GM23338 (cell line): ENCODE data around the gene SIRPB2. TPM values are rescaled to one million over a fixed set of nuclear protein-coding genes. Genes with fewer than 3 reads are reported as not detected.

Experiments
- ATAC-seq: fragments of 200-7000 bp; cut with Tn5 transposase; 3 replicates; pipeline ENCODE4 v1.9.1; 2020
- DNase-seq: peaks from one replicate; pipeline ENCODE4 v3.0.0-alpha.2; 2015; ENCODE audit warnings: low spot score
- H2AFZ ChIP-seq: fragments of 200-600 bp; sonication (generic); 2 replicates; pipeline ENCODE4 v1.8.0; 2016; ENCODE audit warnings: antibody characterized with exemption, mild to moderate bottlenecking, moderate library complexity
- H3F3A ChIP-seq: fragments of 200-600 bp; sonication (generic); replicated peaks from 2 replicates; pipeline ENCODE4 v1.8.0; 2017; ENCODE audit warnings: antibody characterized with exemption, mixed run types, low read depth
- H3K27ac ChIP-seq: fragments of 200-600 bp; sonication (generic); 2 replicates; pipeline ENCODE4 v1.6.1; 2016; ENCODE audit warnings: low read depth
- H3K27me3 ChIP-seq: fragments of 200-600 bp; sonication (generic); 2 replicates; pipeline ENCODE4 v1.8.0; 2016; ENCODE audit warnings: mild to moderate bottlenecking, mixed run types, moderate library complexity; ENCODE audit not compliant: insufficient read depth
- H3K36me3 ChIP-seq: fragments of 200-600 bp; sonication (generic); 2 replicates; pipeline ENCODE4 v1.8.0; 2016; ENCODE audit warnings: mild to moderate bottlenecking; ENCODE audit not compliant: insufficient read depth
- H3K4me1 ChIP-seq: fragments of 200-600 bp; sonication (generic); 2 replicates; pipeline ENCODE4 v1.8.0; 2016; ENCODE audit warnings: mild to moderate bottlenecking, moderate library complexity; ENCODE audit not compliant: insufficient read depth
- H3K4me2 ChIP-seq: fragments of 200-600 bp; sonication (generic); 2 replicates; pipeline ENCODE4 v1.7.1; 2017; ENCODE audit warnings: mixed run types
- H3K4me3 ChIP-seq: fragments of 200-600 bp; sonication (generic); 2 replicates; pipeline ENCODE4 v1.6.1; 2016; ENCODE audit warnings: mixed run types
- H3K79me2 ChIP-seq: fragments of 200-600 bp; sonication (generic); replicated peaks from 2 replicates; pipeline ENCODE4 v1.8.0; 2017; ENCODE audit warnings: mild to moderate bottlenecking; ENCODE audit not compliant: insufficient read depth
- H3K9me2 ChIP-seq: fragments of 200-600 bp; sonication (generic); 2 replicates; pipeline ENCODE4 v1.8.0; 2017; ENCODE audit not compliant: insufficient read depth
- H4K20me1 ChIP-seq: fragments of 200-600 bp; sonication (generic); replicated peaks from 2 replicates; pipeline ENCODE4 v1.8.0; 2017; ENCODE audit warnings: mild to moderate bottlenecking; ENCODE audit not compliant: insufficient read depth
- H3K27ac Mint-ChIP-seq: 2 replicates; pipeline ENCODE4 v1.8.0; 2020; ENCODE audit warnings: inconsistent platforms, mild to moderate bottlenecking, moderate library complexity, mixed read lengths
- H3K27me3 Mint-ChIP-seq: 3 replicates; pipeline ENCODE4 v1.8.0; 2022; ENCODE audit warnings: low read depth, mild to moderate bottlenecking, moderate library complexity, mixed read lengths, inconsistent platforms; ENCODE audit not compliant: insufficient read depth, poor library complexity
- H3K36me3 Mint-ChIP-seq: 3 replicates; pipeline ENCODE4 v1.8.0; 2021; ENCODE audit warnings: low read depth, mild to moderate bottlenecking, inconsistent platforms, moderate library complexity, mixed read lengths
- H3K4me1 Mint-ChIP-seq: 3 replicates; pipeline ENCODE4 v1.8.0; 2020; ENCODE audit warnings: mild to moderate bottlenecking, inconsistent platforms, mixed read lengths
- H3K4me3 Mint-ChIP-seq: 3 replicates; pipeline ENCODE4 v1.8.0; 2021; ENCODE audit warnings: moderate library complexity, mild to moderate bottlenecking, inconsistent platforms, mixed read lengths
- H3K9me3 Mint-ChIP-seq: 3 replicates; pipeline ENCODE4 v1.8.0; 2020; ENCODE audit warnings: moderate library complexity, mild to moderate bottlenecking, inconsistent platforms, mixed read lengths
- CREB1 ChIP-seq: fragments of 250-450 bp; sonication (Bioruptor Pico); IDR thresholded peaks from 2 replicates; pipeline ENCODE4 v1.5.0; 2020; ENCODE audit warnings: low read depth, mild to moderate bottlenecking, moderate library complexity
- EZH2phosphoT487 ChIP-seq: fragments of 200-600 bp; sonication (generic); IDR thresholded peaks from one replicate; pipeline ENCODE4 v1.8.1; 2018; ENCODE audit warnings: antibody characterized with exemption; ENCODE audit not compliant: unreplicated experiment
- NANOG ChIP-seq: IDR thresholded peaks from 2 replicates; pipeline ENCODE4 v1.6.1; 2016; ENCODE audit warnings: antibody characterized with exemption, borderline replicate concordance
- ZNF114 ChIP-seq: fragments of 250-450 bp; sonication (Bioruptor Pico); IDR thresholded peaks from 2 replicates; pipeline ENCODE4 v1.5.0; 2020; ENCODE audit warnings: mild to moderate bottlenecking, moderate library complexity
- ZNF331 ChIP-seq: fragments of 250-450 bp; sonication (Bioruptor Pico); IDR thresholded peaks from 2 replicates; pipeline ENCODE4 v1.5.0; 2020; ENCODE audit warnings: low read depth, mild to moderate bottlenecking, moderate library complexity
- polyA plus RNA-seq: library from polyadenylated mRNA; unstranded; fragments of >200 nt; fragmentation: Nextera tagmentation; extraction: Ambion mirVana; gene quantifications from 2 replicates; pipeline ENCODE4 v1.2.1, GENCODE V29; 2016
- total RNA-seq: library from RNA; depleted of rRNA; stranded (reverse); fragments of >200 nt; shearing (Covaris generic); gene quantifications from 2 replicates; pipeline ENCODE4 v1.2.3, GENCODE V29; 2014
- TF ChIP-seq, protein P1 (sequence below), 2 experiments: fragments of 200-600 bp in 1 of 2; sonication (generic) in 1 of 2; conservative IDR thresholded peaks; 2 replicates each; pipeline versions ENCODE4 v1.5.1 to v1.6.1; 2016 to 2017; ENCODE audit warnings: antibody characterized with exemption in 2 of 2, low read depth in 2 of 2, mild to moderate bottlenecking in 2 of 2, moderate library complexity in 1 of 2
- TF ChIP-seq, protein P2 (sequence below): IDR thresholded peaks from one replicate; pipeline ENCODE4 v1.6.1; 2018; ENCODE audit warnings: antibody characterized with exemption; ENCODE audit not compliant: unreplicated experiment
- TF ChIP-seq, protein P3 (sequence below): IDR thresholded peaks from 2 replicates; pipeline ENCODE4 v1.6.1; 2016; ENCODE audit warnings: antibody characterized with exemption

Gene SIRPB2
- total and polyA plus RNA-seq, 2 experiments from 2014 or later: 0.29 TPM; not detected in 1

DNA sequence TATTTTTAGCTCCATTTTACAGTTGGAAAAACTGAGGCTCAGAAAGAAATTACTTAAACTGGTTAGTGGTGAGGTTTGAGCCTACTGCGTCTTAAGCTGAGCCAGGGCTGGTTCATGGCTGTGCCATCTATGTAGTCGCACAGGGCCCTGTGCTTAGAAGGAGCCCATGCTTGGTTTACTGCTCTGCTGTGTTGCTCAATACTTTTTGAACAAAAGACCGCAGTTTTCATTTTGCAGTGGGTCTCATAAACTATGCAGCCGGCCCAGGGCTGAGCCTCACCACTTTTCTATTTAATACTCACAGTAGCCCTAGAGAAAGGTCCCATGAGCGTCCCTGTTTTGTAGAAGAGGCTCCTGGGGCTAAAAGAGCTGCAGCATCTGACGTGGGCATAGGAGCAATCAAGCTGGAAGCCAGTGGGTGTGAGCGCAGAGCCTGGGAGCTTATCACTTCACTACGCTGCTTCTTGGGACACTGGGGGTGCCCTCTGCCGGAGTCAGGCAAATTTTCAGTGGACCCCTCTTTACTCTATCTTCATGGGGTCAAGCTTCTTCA is 501 bp downstream of the SIRPB2 start (continued):
- TF ChIP-seq, protein P1, sequence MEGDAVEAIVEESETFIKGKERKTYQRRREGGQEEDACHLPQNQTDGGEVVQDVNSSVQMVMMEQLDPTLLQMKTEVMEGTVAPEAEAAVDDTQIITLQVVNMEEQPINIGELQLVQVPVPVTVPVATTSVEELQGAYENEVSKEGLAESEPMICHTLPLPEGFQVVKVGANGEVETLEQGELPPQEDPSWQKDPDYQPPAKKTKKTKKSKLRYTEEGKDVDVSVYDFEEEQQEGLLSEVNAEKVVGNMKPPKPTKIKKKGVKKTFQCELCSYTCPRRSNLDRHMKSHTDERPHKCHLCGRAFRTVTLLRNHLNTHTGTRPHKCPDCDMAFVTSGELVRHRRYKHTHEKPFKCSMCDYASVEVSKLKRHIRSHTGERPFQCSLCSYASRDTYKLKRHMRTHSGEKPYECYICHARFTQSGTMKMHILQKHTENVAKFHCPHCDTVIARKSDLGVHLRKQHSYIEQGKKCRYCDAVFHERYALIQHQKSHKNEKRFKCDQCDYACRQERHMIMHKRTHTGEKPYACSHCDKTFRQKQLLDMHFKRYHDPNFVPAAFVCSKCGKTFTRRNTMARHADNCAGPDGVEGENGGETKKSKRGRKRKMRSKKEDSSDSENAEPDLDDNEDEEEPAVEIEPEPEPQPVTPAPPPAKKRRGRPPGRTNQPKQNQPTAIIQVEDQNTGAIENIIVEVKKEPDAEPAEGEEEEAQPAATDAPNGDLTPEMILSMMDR (conservative IDR thresholded peaks at IDR 0.05; ENCODE audit: low read depth in 2 of 2): no peak
- TF ChIP-seq ZNF331 (CRISPR knock-in tag): no peak
- TF ChIP-seq EZH2phosphoT487: no peak
- TF ChIP-seq, protein P2, sequence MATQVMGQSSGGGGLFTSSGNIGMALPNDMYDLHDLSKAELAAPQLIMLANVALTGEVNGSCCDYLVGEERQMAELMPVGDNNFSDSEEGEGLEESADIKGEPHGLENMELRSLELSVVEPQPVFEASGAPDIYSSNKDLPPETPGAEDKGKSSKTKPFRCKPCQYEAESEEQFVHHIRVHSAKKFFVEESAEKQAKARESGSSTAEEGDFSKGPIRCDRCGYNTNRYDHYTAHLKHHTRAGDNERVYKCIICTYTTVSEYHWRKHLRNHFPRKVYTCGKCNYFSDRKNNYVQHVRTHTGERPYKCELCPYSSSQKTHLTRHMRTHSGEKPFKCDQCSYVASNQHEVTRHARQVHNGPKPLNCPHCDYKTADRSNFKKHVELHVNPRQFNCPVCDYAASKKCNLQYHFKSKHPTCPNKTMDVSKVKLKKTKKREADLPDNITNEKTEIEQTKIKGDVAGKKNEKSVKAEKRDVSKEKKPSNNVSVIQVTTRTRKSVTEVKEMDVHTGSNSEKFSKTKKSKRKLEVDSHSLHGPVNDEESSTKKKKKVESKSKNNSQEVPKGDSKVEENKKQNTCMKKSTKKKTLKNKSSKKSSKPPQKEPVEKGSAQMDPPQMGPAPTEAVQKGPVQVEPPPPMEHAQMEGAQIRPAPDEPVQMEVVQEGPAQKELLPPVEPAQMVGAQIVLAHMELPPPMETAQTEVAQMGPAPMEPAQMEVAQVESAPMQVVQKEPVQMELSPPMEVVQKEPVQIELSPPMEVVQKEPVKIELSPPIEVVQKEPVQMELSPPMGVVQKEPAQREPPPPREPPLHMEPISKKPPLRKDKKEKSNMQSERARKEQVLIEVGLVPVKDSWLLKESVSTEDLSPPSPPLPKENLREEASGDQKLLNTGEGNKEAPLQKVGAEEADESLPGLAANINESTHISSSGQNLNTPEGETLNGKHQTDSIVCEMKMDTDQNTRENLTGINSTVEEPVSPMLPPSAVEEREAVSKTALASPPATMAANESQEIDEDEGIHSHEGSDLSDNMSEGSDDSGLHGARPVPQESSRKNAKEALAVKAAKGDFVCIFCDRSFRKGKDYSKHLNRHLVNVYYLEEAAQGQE: no peak
- TF ChIP-seq ZNF114: no peak
- no peak for TF ChIP-seq CREB1 (CRISPR knock-in tag)

DNA sequence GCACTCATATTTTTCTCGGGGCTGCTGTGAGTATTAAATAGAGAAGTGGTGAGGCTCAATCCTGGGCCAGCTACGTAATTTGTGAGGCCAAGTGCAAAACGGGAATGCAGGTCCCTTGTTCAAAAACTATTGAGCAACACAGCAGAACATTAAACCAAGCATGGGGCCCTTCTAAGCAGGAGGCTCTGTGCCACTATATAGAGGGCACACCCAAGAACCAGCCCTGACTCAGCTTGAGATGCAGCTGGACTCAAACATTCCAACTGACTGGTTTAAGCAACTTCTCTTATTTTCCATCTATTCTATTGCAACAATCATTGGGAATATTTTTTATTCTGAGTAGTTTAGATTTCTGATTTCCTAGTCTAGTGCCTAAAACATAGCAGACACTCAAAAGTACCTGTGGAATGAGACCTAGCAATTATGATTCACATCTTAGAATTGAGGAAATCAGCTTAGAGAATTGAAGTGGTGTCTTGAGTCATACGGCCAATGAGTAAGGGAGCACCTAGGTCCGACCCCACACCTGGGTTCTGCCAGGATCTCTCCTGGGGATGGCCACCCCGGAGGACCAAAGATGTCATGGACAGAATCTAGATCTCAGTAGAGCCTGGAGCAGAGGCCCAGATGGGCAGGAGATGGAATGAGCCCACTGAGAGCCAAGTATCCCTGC is 1.3 kb downstream of the SIRPB2 start:
- ATAC-seq (no peak), DNase-seq (no peak)
- Histone ChIP-seq H3K4me2 (no peak overlapping the region), H3K36me3 (no peaks in the 10 kb centered on the region), H4K20me1 (no peaks in the 10 kb centered on the region; the same call in 1 of the 2 replicates), H2AFZ (no peak overlapping the region), H3K4me3 (no peak overlapping the region), H3K27ac (no peak overlapping the region), H3K9me2 (no peaks in the 10 kb centered on the region), H3K4me1 (no peaks in the 10 kb centered on the region), H3K79me2 (no peaks in the 10 kb centered on the region), H3K27me3 (no peaks in the 10 kb centered on the region), H3F3A (no peaks in the 10 kb centered on the region)
- Mint-ChIP-seq H3K27ac (no peak overlapping the region), H3K4me3 (no peak overlapping the region), H3K4me1 (no peaks in the 10 kb centered on the region; the same call in 2 of the 3 replicates), H3K36me3 (no peaks in the 10 kb centered on the region), H3K9me3 (no peaks in the 10 kb centered on the region), H3K27me3 (peaks cover 1% of the 10 kb centered on the region)
- TF ChIP-seq EZH2phosphoT487 (no peak), CREB1 (CRISPR knock-in tag) (no peak), ZNF114 (no peak), NANOG (no peak), ZNF331 (CRISPR knock-in tag) (no peak)
- TF ChIP-seq, protein P3, sequence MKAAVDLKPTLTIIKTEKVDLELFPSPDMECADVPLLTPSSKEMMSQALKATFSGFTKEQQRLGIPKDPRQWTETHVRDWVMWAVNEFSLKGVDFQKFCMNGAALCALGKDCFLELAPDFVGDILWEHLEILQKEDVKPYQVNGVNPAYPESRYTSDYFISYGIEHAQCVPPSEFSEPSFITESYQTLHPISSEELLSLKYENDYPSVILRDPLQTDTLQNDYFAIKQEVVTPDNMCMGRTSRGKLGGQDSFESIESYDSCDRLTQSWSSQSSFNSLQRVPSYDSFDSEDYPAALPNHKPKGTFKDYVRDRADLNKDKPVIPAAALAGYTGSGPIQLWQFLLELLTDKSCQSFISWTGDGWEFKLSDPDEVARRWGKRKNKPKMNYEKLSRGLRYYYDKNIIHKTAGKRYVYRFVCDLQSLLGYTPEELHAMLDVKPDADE: no peak
- TF ChIP-seq, protein P1 (conservative IDR thresholded peaks at IDR 0.05; ENCODE audit: low read depth in 2 of 2): no peak
